Stimulated activated CD4-positive, alpha-beta T cell treated with anti-CD3 and anti-CD28 coated beads, Interleukin-1b, Interleukin-23, amount 100 ng/mL, for 24 hours (primary cell): ENCODE results near the gene LAMB2.

Experiments used
- DNase-seq, 4 experiments: peaks; one replicate each; pipeline ENCODE4 v3.0.0-alpha.2; 2020; ENCODE audit warnings: low read depth in 4 of 4, low spot score in 1 of 4

LAMB2 gene

DNA sequence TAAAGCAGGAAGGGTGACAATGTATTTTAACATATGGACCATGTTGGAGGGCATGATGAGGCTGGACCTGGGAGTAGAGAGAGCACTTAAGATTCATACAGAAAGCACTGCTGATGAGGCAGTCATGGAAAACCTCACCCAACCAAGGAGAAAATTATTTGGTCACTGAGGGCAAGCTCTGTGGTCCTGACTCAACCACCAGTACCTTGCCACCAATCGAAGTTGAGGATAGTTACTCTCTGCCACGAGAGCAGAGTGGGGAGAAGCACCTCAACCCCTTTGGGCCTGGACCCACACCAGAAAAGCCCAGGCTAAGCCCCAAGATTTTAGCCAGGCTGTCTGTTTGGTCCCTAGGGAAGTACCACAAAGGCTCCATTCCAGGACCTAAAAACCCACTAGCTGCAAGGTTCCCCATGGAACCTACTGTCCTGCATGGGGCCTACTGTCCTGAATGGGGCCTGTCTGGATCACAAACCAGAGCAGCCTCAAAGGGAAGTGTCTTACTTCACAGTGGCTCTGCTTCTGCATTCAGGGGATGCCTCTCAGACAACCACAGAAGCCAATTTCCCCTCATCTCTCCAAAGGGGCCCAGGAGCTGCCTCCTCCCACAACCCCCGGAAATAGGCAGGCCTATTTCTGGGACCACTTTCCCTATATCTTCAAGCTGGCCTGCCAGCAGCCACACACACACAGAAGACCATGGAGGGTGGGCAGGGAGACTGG lies 29.1 kb upstream of the LAMB2 start:
- DNase-seq, result no peak

DNA sequence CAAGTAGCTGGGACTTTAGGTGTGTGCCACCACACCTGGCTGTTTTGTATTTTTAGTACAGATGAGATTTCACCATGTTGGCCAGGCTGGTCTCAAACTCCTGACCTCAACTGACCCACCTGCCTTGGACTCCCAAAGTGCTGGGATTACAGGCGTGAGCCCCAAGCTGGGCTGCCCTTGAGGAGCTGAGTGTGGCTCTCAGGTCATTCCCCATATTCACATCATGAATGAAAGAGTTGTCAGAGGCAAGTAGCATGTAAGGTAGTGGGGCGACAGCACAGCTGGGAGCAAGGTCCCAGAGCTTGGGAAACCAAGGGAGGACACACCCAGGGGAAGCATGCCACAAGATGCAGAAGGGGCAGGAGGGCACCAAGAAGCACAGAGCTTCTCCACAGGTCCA lies 28.3 kb upstream of the LAMB2 start:
- DNase-seq, result no peak

DNA sequence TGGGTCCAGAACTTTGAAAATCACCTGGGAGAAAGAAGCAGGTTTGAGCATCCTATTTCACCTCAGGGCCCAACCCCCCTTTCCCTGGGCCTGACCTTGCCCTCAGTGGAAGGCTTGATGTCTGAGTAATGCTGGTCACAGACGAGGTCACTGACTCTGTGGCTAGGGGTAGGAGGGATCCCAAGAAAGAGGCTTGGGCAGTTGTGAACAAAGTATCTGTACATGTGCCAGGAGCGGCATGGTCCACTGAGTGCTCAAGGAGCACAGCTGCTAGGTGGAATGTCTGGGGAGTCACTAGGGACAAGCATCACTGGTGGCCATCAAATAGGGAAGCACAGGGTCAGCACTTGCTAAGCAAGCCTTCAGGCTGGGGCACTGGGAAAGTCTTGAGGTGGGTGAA lies 25.9 kb upstream of the LAMB2 start:
- no peak for DNase-seq

DNA sequence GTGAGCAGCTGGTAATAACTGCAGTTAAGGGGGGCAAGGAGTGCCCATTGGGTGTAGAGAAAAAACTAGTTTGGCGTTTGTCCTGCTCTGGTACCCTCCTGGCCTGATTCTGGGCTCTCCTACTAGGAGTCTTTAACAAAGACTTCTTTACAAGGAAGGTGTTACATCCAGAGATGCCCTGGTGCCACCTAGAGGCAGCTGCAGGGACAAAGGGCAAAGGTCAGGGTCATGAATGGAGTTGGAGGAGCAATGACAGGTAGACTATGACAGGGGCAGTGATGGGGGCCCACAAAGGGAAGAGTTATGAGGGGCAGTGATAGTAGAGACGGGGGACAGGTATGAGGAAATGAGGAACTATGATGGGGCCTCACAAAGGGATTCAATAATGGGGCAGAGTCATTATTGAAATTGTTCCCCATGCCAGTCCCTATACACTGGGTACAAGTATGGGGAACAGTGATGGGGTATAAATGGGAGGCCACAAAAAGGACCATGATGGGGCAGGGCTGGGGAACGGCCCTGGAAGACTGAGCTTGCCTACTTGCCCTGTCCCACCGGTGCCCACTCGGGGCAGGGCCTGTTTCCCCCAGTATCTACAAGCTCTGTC lies 25.4 kb upstream of the LAMB2 start:
- peak in 1 of 4 experiments; percentile 48 for DNase-seq

DNA sequence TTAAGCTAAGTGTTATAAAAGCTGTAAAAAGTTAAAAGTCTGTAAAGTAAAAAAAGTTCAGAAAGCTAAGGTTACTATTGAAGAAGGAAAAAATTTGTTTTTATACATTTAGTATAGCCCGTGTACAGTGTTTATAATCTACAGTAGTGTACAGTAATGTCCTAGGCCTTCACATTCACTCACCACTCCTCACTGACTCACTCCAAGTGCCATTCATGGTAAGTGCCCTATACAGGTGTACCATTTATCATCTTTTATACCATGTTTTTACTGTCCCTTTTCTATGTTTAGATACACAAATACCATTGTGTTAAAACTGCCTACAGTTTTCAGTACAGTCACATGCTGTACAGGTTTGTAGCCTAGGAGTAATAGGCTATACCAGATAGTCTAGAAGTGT lies 24.4 kb upstream of the LAMB2 start:
- DNase-seq, result no peak

DNA sequence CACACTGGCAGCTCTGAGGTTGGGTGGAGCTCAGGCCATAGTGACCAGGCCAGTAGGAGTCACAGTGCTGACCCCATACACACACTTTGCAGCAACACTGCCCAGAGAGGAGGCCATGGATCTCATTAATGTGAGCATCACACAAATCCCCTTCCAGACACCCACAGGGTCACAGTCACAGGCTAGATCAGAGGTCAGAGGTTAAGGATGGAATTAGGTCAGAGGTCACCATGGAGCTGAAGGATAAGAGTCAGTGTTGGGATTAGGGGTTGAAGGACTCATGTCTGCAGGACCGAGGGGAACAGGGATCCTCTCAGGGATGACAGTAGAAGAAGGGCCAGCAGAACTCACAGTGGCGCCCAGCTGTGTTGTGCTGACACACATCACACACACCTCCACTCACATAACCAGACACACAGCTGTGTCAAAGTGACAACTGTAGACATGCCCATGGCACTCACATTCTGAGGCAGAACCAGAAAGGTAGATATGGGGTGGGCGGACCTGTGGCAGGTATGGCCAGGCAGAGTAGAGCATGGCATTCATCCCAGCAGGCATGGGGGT lies 20.6 kb upstream of the LAMB2 start:
- no peak for DNase-seq

DNA sequence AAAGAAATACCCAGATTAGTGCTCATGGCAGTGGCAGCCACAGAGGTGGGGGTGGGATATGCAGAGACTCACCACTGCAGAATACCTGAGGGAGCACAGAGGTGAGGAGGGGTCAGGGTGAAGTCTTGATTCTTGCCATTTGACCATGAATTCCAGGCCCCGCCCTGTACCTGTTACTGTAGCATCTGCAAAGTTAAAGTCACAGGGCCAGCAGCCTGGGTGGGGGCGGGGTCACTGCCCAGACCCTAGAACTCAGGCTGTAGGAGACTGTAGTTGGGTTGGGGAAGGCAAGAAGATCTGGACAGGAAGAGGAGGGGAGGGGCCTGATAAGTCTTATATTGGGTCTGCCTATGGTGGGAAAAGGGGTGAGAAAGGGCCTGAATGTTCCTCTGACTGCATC lies 18.8 kb upstream of the LAMB2 start:
- no peak for DNase-seq

DNA sequence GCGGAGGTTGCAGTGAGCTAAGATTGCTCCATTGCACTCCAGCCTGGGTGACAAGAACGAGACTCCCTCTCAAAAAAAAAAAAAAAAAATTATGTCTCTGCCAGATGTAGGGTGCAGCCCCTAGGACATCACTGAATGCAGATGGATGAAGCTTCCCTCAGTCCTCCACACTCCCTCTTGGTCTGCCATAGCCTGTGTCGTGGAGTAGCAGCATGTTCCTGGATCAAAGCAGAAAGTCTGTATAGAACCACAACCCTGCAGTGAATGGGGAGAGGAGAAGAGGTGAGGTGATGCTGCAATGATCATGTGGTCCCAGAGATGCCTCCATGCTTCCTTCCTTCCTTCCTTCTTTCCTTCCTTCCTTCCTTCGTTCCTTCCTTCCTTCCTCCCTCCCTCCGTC lies 15.3 kb upstream of the LAMB2 start:
- DNase-seq, result no peak

DNA sequence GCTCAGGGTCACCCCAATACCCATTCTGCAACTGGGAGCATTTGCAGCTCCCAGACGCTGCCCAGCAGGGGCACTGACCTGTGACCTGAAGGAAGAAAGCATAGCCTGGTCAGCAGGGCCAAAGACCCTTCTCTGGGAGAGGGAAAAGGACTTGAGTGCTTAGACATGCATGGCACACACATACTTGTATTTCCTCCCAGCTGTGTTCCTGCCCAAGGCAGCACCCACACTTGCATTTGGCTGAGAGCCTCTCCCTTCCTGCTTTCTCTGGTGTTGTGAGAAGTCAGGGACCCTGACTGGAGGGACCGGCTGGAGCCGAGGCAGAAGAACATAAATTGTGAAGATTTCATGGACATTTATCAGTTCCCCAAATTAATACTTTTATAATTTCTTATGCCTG lies 7.2 kb upstream of the LAMB2 start:
- no peak for DNase-seq

DNA sequence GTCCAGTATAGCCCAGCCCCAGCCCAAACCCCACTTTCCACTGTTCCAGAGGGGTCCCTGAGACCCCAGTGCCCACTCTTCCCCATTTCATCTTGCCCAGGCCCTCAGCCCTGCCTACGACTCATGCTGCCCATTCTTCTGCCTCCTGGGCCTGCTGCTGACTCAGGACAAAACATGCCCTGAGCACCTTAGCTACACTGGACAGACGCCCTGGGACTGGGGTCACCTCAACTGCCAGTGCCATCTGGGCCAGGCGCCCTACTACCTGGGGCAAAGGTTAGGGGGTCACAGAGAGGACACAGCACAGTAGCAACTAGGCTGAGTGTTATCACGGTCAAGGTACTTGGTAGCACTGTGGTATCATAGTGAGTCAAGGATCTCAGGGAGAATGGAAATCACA lies 2.6 kb upstream of the LAMB2 start:
- no peak for DNase-seq

DNA sequence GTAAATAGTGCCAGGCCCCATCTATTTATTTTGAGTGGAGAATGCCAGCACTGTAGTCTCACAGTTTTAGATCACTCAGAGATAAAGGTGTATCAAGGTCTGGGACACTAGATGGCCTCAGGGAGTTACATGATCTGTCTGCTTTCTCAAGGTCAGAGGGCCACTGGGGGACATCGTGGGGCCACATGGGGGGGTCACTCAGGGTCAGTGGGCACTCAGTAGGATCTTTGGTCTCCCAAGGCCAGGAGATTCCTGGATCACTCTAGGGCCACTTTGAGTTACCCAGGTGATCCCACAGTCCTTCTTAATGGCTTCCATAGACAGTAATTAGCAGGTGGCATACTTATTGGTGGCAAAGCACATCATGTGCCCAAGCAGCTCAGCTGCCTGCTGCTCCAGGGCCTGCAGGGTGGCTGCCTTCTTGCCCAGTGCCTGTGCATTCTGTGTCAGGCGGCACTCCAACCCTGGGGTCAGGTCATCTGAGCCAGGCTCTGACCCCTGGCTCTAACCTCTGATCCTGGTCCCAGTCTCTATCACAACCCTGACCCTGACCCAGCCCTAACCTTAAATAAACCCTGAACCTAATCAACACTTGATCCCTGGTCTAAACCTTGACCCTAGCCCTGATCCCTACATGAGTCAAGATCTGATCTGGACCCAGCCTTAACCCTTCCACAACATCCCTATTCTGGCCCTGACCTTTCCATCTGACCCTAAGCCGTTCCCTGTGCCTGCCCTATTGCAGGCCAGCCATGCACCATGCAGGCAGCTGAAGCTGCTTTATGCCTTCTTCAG lies 1.8 kb upstream of the LAMB2 start:
- DNase-seq, result no peak

DNA sequence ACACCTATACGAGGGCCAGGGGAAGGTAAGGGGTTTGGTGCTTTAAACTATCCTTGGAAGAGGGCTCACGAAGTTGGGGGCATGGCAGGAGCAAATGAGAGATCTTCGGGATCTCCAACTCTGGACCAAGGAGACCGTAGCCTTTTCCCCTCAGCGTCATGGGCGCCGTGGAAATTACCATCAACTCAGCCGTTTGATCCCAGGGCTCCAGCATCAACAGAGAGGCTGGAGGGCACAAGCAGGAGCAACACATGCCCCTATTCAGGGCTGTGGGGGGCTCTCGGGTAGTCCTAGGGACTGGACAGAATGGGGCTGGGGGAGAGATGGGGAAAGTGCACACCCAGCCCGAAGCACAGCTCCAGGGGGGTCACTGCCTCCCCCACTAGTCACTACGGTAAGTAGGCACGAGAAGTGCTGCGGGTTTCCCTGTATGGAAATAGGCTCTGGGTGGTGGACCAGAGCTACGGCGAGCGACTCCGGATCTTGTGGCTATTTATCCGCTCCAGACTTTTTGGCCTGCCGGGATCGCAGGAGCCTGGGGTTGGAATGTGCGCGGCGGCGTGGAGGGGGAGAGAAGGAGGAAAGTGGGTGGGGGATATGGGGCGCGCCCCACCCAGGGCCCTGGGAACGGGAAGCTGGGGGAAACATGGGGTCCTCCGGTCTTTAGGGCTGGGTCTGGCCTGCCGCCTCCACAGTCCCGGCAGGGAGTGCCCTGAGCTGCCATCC lies 539 bp upstream of the LAMB2 start:
- DNase-seq, result no peak

DNA sequence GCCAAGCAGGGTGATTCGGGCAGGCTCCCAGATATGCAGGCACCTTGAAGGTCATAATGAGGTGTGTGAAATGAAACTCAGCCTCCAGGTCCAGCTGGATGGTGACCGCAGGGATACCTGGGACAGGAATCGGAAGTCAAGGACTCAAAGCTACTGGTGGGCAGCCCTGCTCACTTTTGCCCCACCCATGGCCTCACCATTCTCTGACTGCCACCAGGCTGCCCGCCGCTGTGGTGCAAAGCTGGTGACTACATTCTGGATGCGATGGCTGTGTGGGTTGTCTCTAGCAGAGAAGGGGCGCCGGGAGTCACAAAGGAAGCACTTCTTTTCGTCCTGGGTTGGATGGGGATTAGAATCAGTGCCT lies 795 bp downstream of the LAMB2 start:
- no peak for DNase-seq

DNA sequence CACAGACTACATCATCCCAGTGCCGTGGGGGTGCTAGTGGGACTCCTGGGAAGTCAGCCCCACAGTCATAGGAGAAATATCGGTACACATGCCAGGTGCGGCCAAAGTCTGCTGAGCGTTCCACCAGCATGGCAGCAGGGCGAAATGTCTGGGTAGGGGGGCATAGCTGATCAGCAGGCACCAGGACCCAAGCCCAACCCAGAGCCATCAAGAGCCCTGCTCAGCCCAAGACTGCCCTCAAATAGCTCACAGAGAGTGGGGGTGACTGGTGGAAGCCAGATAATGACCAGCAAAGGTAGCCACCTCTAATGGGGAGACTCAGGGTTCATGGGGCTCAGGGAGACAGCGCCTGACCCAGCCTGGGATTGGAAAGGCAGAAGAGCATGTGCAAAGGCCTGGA lies 1.3 kb downstream of the LAMB2 start:
- DNase-seq, result no peak

DNA sequence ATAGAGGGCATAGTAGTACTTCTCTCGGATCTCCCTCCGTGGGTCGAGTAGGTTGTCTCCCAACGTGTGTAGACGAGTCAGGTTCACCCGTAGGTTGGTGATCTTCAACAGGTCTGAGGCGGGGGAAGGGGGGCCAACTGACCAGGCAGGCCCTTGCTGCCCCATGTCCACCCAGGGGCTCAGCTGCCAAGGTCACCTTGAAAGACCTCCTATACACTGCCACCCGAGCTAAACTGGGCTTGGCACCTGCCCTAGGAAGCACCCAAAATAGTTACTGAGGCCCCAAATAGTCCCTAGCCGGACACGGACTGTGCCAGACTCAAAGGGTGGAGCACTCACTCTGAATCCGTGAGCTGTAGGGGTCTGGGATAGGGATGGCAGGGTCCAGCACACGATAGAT lies 1.8 kb downstream of the LAMB2 start:
- DNase-seq, result no peak

DNA sequence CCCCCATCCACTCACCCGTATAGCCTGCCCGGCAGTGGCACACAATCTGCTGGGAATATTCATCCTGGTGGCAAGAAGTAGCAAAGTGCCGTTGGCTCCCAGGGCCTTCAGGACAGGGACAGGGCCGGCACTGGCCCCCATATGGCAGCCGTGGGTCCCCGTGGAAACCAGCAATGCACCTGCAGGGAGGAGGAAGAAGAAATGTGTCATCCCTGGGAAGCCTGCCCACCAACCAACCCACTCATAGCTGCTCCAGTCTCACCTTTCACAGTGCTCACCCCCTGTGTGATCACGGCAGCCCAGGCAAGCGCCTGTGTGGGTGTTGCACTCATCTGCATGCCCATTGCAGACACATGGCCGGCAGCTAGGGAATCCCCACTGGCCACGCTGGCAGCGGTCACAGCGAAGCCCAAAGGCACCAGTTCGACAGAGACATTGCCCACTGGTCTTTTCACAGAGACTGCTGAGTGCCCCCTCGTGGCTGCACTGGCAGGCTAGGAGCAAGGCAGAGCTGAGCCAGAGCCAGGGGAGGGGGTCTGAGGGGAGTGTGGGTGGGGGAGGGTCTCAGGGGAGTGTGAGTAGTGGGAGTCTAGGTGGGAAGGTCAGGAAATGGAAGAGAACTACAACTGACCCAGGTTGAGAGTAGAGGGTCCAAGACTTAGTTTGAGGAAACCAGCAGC lies 7.7 kb downstream of the LAMB2 start:
- DNase-seq, result no peak

DNA sequence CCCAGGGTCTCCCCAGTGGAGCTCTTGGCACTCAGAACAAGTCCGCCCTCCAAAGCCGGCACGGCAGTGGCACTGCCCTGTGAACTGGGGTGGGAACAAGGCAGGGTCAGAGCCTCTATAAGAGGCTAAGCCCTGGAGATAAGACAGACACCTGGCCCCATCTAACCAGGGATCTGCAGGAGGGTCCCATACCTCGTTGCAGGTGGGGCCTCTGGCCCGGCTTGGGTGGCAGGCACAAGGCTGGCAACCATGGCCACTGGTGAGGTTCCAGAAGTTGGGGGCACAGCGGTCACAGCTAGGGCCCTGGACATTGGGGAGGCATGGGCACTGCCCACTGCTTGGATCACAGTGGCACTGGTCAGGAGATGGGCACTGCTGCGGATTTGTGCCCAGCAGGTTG lies 8.6 kb downstream of the LAMB2 start:
- DNase-seq, result no peak

DNA sequence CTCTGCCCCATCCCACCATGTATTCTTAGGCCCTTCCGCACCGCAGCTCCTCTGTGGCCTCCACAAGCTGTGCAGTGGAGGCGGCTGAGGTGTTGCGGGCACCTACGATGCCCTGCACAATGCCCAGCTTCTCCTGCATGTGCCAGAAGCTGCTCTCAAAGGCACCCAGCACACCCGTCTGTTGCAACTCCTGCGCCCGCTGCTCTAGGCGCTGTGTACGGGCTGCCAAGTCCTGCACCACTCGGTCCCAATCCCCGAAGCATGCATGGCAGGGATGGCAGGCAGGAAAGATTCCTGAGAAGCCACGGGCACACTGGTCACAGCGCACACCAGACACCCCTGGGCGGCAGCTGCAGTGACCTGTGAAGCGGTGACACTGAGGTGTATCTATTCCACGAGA lies 9.2 kb downstream of the LAMB2 start:
- no peak for DNase-seq

DNA sequence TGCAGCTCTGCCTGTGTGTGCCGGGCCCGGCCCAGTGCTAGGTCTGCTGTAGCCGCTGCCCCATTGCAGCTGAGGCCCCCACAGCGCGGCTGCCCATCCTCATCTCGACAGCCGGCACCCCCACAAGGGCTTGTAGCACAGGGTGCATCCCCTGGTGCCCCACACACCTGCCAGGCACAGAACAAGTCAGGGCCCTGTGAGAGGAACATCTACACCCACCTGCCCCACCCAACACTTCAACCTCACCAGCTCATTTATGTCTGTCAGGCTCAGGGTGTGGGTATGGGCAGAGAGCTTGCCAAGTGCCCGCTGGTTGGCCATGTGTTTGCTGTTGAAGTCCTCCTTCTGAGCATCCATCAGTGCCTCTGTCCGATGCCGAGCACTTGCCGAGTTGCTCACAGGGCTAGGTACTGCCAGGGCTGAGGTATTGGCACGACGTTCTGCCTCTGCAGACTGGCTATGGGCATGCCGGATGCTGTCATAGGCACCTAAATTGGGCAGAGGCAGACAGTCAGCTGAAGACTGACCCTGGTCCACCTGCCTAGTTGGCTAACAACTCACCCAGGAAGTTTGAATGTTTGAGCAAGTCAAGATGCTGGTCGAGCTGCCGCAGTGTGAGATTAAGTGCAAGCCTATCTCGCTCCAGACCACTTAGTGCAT lies 9.8 kb downstream of the LAMB2 start:
- DNase-seq, result no peak

DNA sequence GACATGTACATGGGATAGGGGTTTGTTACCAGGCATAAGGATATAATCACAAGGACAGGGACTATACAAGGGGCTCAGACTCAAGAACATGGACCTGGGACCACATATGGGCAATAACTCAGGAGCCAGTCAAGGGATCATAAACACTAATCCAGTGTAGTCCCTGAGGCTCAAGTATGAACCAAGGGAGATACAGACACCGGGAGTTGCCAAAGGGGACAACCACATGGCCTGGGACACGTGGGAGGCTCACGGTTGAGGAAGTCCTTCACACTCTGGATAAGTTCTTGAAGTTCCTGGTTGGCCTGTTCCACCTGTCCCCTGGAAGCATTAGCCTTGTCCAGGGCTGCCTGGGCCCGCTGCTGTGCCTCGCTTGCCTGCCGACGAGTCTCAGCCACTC lies 10.4 kb downstream of the LAMB2 start:
- no peak for DNase-seq
